H1 (cell line): ENCODE results near the gene S100A4. TPM values are rescaled to one million over a fixed set of nuclear protein-coding genes. Genes with fewer than 3 reads are reported as not detected.

ENCODE experiments used
- CTCF ChIA-PET: fragments of 300-600 bp; sonication (Branson Sonifier 250); formaldehyde crosslinking; loops from one replicate; lab custom pipeline; 2021; ENCODE audit not compliant: partially characterized antibody; lab: Charles Lee
- POLR2A ChIA-PET: fragments of 300-600 bp; sonication (Branson Sonifier 250); formaldehyde crosslinking; loops from one replicate; lab custom pipeline; 2021; ENCODE audit warnings: inconsistent platforms; ENCODE audit not compliant: partially characterized antibody; lab: Charles Lee
- DNase-seq, 2 experiments: peaks; one replicate each; pipeline versions ENCODE4 v3.0.0 to v3.0.0-alpha.2; 2010 to 2022; ENCODE audit warnings: low spot score in 2 of 2, low read depth in 1 of 2, mixed read lengths in 1 of 2
- FAIRE-seq: peaks from 2 replicates; lab custom pipeline; 2011; peaks lifted over from hg19 to GRCh38; lab: Jason Lieb, UNC
- H2AFZ ChIP-seq: 2 replicates; pipeline ENCODE4 v1.8.1; 2012; ENCODE audit warnings: low read length, inconsistent platforms
- H2AK5ac ChIP-seq: 2 replicates; pipeline ENCODE4 v1.6.1; 2013; ENCODE audit warnings: low read depth, low read length
- H2BK120ac ChIP-seq: replicated peaks from 2 replicates; pipeline ENCODE3; 2013; ENCODE audit warnings: low read depth, low read length, inconsistent platforms
- H2BK12ac ChIP-seq: 2 replicates; pipeline ENCODE4 v1.6.1; 2013; ENCODE audit warnings: low read depth, low read length
- H2BK15ac ChIP-seq: 2 replicates; pipeline ENCODE4 v1.6.1; 2013; ENCODE audit warnings: low read length
- H2BK20ac ChIP-seq: 2 replicates; pipeline ENCODE4 v1.6.1; 2013; ENCODE audit warnings: low read length
- H2BK5ac ChIP-seq: 2 replicates; pipeline ENCODE4 v1.6.1; 2013; ENCODE audit warnings: low read depth, low read length
- H3K14ac ChIP-seq: 2 replicates; pipeline ENCODE4 v1.6.1; 2013; ENCODE audit warnings: inconsistent platforms; ENCODE audit not compliant: insufficient read length
- H3K18ac ChIP-seq: 2 replicates; pipeline ENCODE4 v1.6.1; 2013; ENCODE audit warnings: low read length; ENCODE audit errors: extremely low read depth
- H3K23ac ChIP-seq: 2 replicates; pipeline ENCODE4 v1.6.1; 2013; ENCODE audit warnings: inconsistent platforms; ENCODE audit not compliant: insufficient read length
- H3K23me2 ChIP-seq: 2 replicates; pipeline ENCODE4 v1.6.1; 2013; ENCODE audit warnings: low read depth, low read length
- H3K27ac ChIP-seq: 2 replicates; pipeline ENCODE4 v1.6.1; 2011; ENCODE audit warnings: low read depth, low read length, inconsistent platforms
- H3K27me3 ChIP-seq, 4 experiments: replicated peaks in 1 of 4; 1 replicate in 1 of 4; 2 replicates in 3 of 4; pipeline versions ENCODE4 v1.6.1 to v1.8.1; 2011 to 2013; ENCODE audit warnings: low read length in 3 of 4, mild to moderate bottlenecking in 3 of 4, inconsistent platforms in 2 of 4, mixed read lengths in 2 of 4, moderate library complexity in 1 of 4; ENCODE audit not compliant: control insufficient read depth in 3 of 4, insufficient read depth in 3 of 4; ENCODE audit errors: extremely low read depth in 1 of 4
- H3K36me3 ChIP-seq, 4 experiments: 2 replicates each; pipeline versions ENCODE4 v1.6.1 to v1.8.1; 2011 to 2013; ENCODE audit warnings: mild to moderate bottlenecking in 4 of 4, low read length in 3 of 4, moderate library complexity in 2 of 4, control low read depth in 1 of 4, inconsistent platforms in 1 of 4; ENCODE audit not compliant: insufficient read depth in 4 of 4, control insufficient read depth in 2 of 4
- H3K4ac ChIP-seq: replicated peaks from 2 replicates; pipeline ENCODE3; 2013; ENCODE audit warnings: low read length, low read depth, mixed read lengths, inconsistent platforms; ENCODE audit not compliant: insufficient read length
- H3K4me1 ChIP-seq, 4 experiments: replicated peaks in 1 of 4; 1 replicate in 1 of 4; 2 replicates in 3 of 4; pipeline versions ENCODE4 v1.6.1 to v1.8.1; 2011 to 2013; ENCODE audit warnings: low read length in 3 of 4, inconsistent platforms in 2 of 4, mixed read lengths in 1 of 4; ENCODE audit not compliant: insufficient read depth in 4 of 4, control insufficient read depth in 3 of 4
- H3K4me2 ChIP-seq, 2 experiments: 2 replicates each; pipeline versions ENCODE4 v1.6.1 to v1.8.1; 2011 to 2013; ENCODE audit warnings: low read depth in 2 of 2, low read length in 2 of 2, control low read depth in 1 of 2, inconsistent platforms in 1 of 2, mild to moderate bottlenecking in 1 of 2; ENCODE audit not compliant: insufficient read depth in 1 of 2
- H3K4me3 ChIP-seq, 4 experiments: fragments of 200-600, 300-600 bp in 1 of 4; sonication (generic), shearing (Covaris generic), sonication (Bioruptor Twin) in 1 of 4; 2 replicates each; pipeline versions ENCODE4 v1.5.1 to v1.8.1; 2011 to 2016; ENCODE audit warnings: low read length in 4 of 4, low read depth in 3 of 4, control low read depth in 2 of 4, inconsistent platforms in 2 of 4, mild to moderate bottlenecking in 2 of 4, mixed read lengths in 1 of 4, moderate library complexity in 1 of 4; ENCODE audit not compliant: insufficient read depth in 2 of 4; ENCODE audit errors: extremely low read depth in 1 of 4
- H3K56ac ChIP-seq: replicated peaks from 2 replicates; pipeline ENCODE3; 2013; ENCODE audit warnings: low read depth, mild to moderate bottlenecking, mixed read lengths, low read length, inconsistent platforms; ENCODE audit not compliant: insufficient read length
- H3K79me1 ChIP-seq: 2 replicates; pipeline ENCODE4 v1.6.1; 2013; ENCODE audit warnings: low read depth, low read length, control low read depth
- H3K79me2 ChIP-seq, 2 experiments: 2 replicates each; pipeline versions ENCODE4 v1.6.1 to v1.8.1; 2012 to 2013; ENCODE audit warnings: low read length in 2 of 2, mild to moderate bottlenecking in 2 of 2, inconsistent platforms in 1 of 2; ENCODE audit not compliant: insufficient read depth in 2 of 2, control insufficient read depth in 1 of 2
- H3K9ac ChIP-seq, 4 experiments: replicated peaks in 1 of 4; 1 replicate in 1 of 4; 2 replicates in 3 of 4; pipeline versions ENCODE4 v1.6.1 to v1.8.1; 2011 to 2013; ENCODE audit warnings: low read depth in 3 of 4, low read length in 3 of 4, control low read depth in 2 of 4, mild to moderate bottlenecking in 2 of 4, moderate library complexity in 2 of 4, inconsistent platforms in 1 of 4; ENCODE audit errors: extremely low read depth in 1 of 4
- H3K9me3 ChIP-seq, 2 experiments: 2 replicates each; pipeline versions ENCODE4 v1.6.1 to v1.8.1; 2012 to 2013; ENCODE audit warnings: mild to moderate bottlenecking in 2 of 2, moderate library complexity in 2 of 2, control low read depth in 1 of 2, inconsistent platforms in 1 of 2, low read depth in 1 of 2, low read length in 1 of 2, mixed read lengths in 1 of 2; ENCODE audit not compliant: insufficient read depth in 2 of 2
- H4K20me1 ChIP-seq, 2 experiments: replicated peaks in 1 of 2; 2 replicates each; pipeline versions ENCODE3 to v1.8.1; 2011 to 2013; ENCODE audit warnings: inconsistent platforms in 2 of 2, low read length in 2 of 2, mild to moderate bottlenecking in 1 of 2; ENCODE audit not compliant: insufficient read depth in 2 of 2, control insufficient read depth in 1 of 2
- H4K5ac ChIP-seq: 2 replicates; pipeline ENCODE4 v1.6.1; 2013; ENCODE audit warnings: low read length, low read depth, mixed read lengths, inconsistent platforms; ENCODE audit not compliant: insufficient read length
- H4K8ac ChIP-seq: 2 replicates; pipeline ENCODE4 v1.8.0; 2013; ENCODE audit warnings: mild to moderate bottlenecking, moderate library complexity, low read length, inconsistent platforms; ENCODE audit not compliant: insufficient read depth; ENCODE audit errors: extremely low read depth
- H4K91ac ChIP-seq: replicated peaks from 2 replicates; pipeline ENCODE3; 2013; ENCODE audit warnings: low read length, mixed read lengths, inconsistent platforms; ENCODE audit not compliant: insufficient read length
- ASH2L ChIP-seq: fragments of 200-600, 300-600 bp; sonication (generic); IDR thresholded peaks from one replicate; pipeline ENCODE4 v1.7.1; 2017; ENCODE audit warnings: low read length
- CTCF ChIP-seq, 3 experiments: IDR thresholded peaks; 1 replicate in 2 of 3; 2 replicates in 1 of 3; pipeline versions ENCODE4 v1.5.1 to v1.6.1; 2011; ENCODE audit warnings: low read length in 3 of 3, mild to moderate bottlenecking in 3 of 3, inconsistent platforms in 2 of 3, low read depth in 1 of 3, moderate library complexity in 1 of 3; ENCODE audit not compliant: insufficient read depth in 1 of 3; ENCODE audit errors: control extremely low read depth in 1 of 3
- MAX ChIP-seq: IDR thresholded peaks from 2 replicates; pipeline ENCODE4 v1.6.1; 2012; ENCODE audit warnings: inconsistent platforms
- RAD21 ChIP-seq, 2 experiments: IDR thresholded peaks in 1 of 2; conservative IDR thresholded peaks in 1 of 2; 2 replicates each; pipeline ENCODE4 v1.6.1; 2011; ENCODE audit warnings: low read depth in 2 of 2, low read length in 2 of 2, improper control_type of control experiment in 1 of 2, inconsistent platforms in 1 of 2, mild to moderate bottlenecking in 1 of 2, moderate library complexity in 1 of 2
- SIN3A ChIP-seq, 2 experiments: IDR thresholded peaks in 1 of 2; conservative IDR thresholded peaks in 1 of 2; 2 replicates each; pipeline ENCODE4 v1.6.1; 2011 to 2012; ENCODE audit warnings: low read length in 2 of 2, improper control_type of control experiment in 1 of 2, low read depth in 1 of 2, mild to moderate bottlenecking in 1 of 2
- WGBS, 2 experiments: shearing (Covaris generic) in 1 of 2; methylation state at CpG; one replicate each; pipeline versions ENCODE4 v1.1.6 to v1.1.7; 2013 to 2015; ENCODE audit warnings: low lambda C conversion rate in 2 of 2, mixed read lengths in 2 of 2, inconsistent platforms in 1 of 2, low coverage in 1 of 2, missing lambda C conversion rate in 1 of 2; ENCODE audit not compliant: insufficient replicate concordance in 2 of 2, insufficient coverage in 1 of 2, insufficient read length in 1 of 2; ENCODE audit errors: extremely low coverage in 1 of 2, missing lambda C conversion rate in 1 of 2; 5-methylcytosine and 5-hydroxymethylcytosine counted together
- polyA plus RNA-seq, 7 experiments: library from polyadenylated mRNA; depleted of rRNA in 3 of 7; stranded (reverse) in 5 of 7; unstranded in 2 of 7; fragments of >200 nt in 5 of 7; fragments of 200-250 nt in 2 of 7; gene quantifications; 1 replicate in 5 of 7; 2 replicates in 1 of 7; 4 replicates in 1 of 7; pipeline versions ENCODE4 v1.2.1 to v1.2.3, GENCODE V29; 2011 to 2013; ENCODE audit warnings: missing spikeins in 2 of 7, mixed read lengths in 2 of 7
- total RNA-seq: library from RNA; stranded (reverse); fragmentation: NEBNext Ultra II Directional; extraction: Animal tissue kit (Norgen Biotek cat#: 25700); gene quantifications from 2 replicates; pipeline ENCODE4 v1.2.1, GENCODE V29; 2021

Gene S100A4
- total and polyA plus RNA-seq, 2 of the 8 experiments (the other 6 are each of a cell fraction or from before 2014, with no cell fraction given), result 36.3 to 85.4 TPM

- Histone ChIP-seq H2BK5ac (no peak overlapping the region), H4K91ac (no peak overlapping the region), H2BK20ac (no peak overlapping the region), H4K20me1 (no peaks in the 10 kb centered on the region), H3K27ac (no peak overlapping the region), H3K4me3 (no peak overlapping the region), H3K9me3 (no peaks in the 10 kb centered on the region), H3K36me3 (no peaks in the 10 kb centered on the region), H3K14ac (no peak overlapping the region), H3K18ac (no peak overlapping the region), H4K8ac (no peak overlapping the region), H3K79me1 (no peaks in the 10 kb centered on the region), H2AFZ (no peak overlapping the region), H3K9ac (no peak overlapping the region), H3K79me2 (no peaks in the 10 kb centered on the region), H3K4me1 (peaks cover 0 to 2% (median 0%) of the 10 kb centered on the region in 4 experiments; a peak in 3 of 7 replicates), H4K5ac (no peak overlapping the region), H3K23me2 (no peaks in the 10 kb centered on the region), H3K27me3 (no peaks in the 10 kb centered on the region; a peak in 2 of 7 replicates), H3K4me2 (no peak overlapping the region), H2BK12ac (0 out of 2 replicates have a peak overlapping the region, but pooled peaks have one; percentile 5), H2BK120ac (no peak overlapping the region), H3K56ac (no peak overlapping the region), H2AK5ac (no peak overlapping the region), H3K23ac (no peak overlapping the region), H2BK15ac (no peak overlapping the region), H3K4ac (no peak overlapping the region)
- DNase-seq (no peak), FAIRE-seq (no peak)
- ChIA-PET CTCF (interaction anchor here (0.7 to 5.3 kb wide), 46 partner anchors 8 to 166 kb away, joined by 3 to 86 read pairs (median 6); partner anchors contain the start of genes PGLYRP4, S100A1, S100A13 and S100A14), POLR2A (no interaction called here)
- TF ChIP-seq ASH2L, result no peak
- 0 out of 2 replicates have a peak, but pooled peaks have one; percentile 28 for TF ChIP-seq MAX
- TF ChIP-seq CTCF (IDR thresholded peaks at IDR 0.05; ENCODE audit: control extremely low read depth in 1 of 3, insufficient read depth in 1 of 3, low read depth in 1 of 3, low read length in 3 of 3), result peak; percentile 58 to 77 (median 74)
- TF ChIP-seq RAD21 (IDR thresholded peaks at IDR 0.05 in 1 of 2, conservative IDR thresholded peaks at IDR 0.05 in 1 of 2; ENCODE audit: low read depth in 2 of 2, low read length in 2 of 2), result peak; percentile 58 to 70
- TF ChIP-seq SIN3A (conservative IDR thresholded peaks at IDR 0.05 in 1 of 2, IDR thresholded peaks at IDR 0.05 in 1 of 2; ENCODE audit: low read depth in 1 of 2, low read length in 2 of 2), result no peak
- 83% methylated on average over 4 of the region's 4 CpGs; no CpG with 5 or more reads in 1 of the 2 experiments for WGBS, 2 experiments
Measured at GRCh38 chr1:153509729-153510354, 35.8 kb downstream of the S100A4 start.
